Activated gamma-delta T cell treated with Interleukin-2 at 50 U/mL for 16 hours (primary cell): Measurements from ENCODE around the gene SLC26A3.
"Not testable (repeated sequence)": the region's sequence is repeated elsewhere in the genome, so short reads cannot be mapped to it uniquely, and the experiment has no call there.

Source experiments
- DNase-seq: peaks from one replicate; pipeline ENCODE4 v3.0.0-alpha.2; 2020

The SLC26A3 gene

DNA sequence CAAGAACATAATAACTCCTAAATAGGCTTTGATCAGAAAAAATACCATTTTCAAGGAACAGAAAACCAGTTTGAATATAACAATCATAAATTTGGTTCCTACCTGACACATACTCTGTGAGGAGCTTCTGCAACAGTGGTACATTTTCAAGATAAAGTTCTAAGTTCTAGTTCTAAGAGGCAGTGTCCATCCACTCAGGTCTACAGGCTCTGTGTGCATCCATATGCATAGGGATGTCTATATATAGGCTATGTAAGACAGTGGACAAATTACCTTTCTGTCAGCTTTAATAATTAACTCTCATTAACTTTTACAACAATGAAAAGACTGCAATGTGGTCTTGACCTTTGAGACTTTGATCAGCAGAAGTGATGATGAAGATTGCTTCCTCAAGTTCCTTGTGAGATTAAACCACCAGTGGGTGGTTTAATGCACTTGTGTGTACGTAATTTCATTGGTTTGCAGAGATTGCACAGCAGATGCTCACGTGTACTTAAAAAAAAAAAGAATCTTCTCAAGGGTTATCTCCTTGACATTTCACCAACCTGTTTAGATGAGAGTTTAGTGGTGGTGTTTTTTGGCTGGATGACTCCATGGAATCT is at the start of gene SLC26A3:
Gene SLC26A3 (minus strand): TSS at position 215 of the 602 bp plus-strand sequence. CDS start 8,714 bp downstream, outside the sequence.
- DNase-seq: no peak

- DNase-seq: no peak
These were observed 47.6 kb upstream of the SLC26A3 start for GRCh38 chr7:107850643-107851042.

DNA sequence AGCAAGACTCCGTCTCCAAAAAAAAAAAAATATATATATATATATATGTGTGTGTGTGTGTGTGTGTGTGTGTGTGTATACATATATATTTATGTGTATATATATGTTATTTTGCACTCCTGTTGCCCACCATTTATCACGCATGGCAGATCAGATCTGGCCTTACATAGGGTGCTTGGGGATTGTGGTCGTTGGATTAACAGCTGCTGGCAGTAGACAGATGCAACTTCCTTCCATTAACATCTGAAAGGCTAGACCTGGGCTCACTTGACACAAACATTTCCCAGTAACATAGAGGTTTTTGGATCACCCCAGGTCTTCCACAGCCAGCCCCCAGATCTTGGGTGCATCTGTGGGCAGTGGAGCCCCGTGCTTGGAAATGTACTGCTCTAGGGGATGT is 47.2 kb upstream of the SLC26A3 start:
- DNase-seq: no peak

DNA sequence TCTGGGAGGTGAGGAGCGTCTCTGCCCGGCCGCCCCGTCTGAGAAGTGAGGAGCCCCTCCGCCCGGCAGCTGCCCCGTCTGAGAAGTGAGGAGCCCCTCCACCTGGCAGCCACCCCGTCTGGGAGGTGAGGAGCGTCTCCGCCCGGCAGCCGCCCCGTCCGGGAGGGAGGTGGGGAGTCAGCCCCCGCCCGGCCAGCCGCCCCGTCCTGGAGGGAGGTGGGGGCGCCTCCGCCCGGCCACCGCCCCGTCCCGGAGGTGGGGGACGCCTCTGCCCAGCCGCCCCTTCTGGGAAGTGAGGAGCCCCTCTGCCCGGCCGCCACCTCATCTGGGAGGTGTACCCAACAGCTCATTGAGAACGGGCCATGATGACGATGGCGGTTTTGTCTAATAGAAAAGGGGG is 45.2 kb upstream of the SLC26A3 start:
- not testable (repeated sequence) for DNase-seq

DNA sequence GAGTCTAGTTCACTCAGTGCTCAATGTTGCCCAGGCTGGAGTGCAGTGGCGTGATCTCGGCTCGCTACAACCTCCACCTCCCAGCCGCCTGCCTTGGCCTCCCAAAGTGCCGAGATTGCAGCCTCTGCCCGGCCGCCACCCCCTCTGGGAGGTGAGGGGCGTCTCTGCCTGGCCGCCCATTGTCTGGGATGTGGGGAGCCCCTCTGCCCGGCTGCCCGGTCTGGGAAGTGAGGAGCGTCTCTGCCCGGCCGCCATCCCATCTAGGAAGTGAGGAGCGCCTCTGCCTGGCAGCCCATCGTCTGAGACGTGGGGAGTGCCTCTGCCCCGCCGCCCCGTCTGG is 44.8 kb upstream of the SLC26A3 start:
- DNase-seq: not testable (repeated sequence)

GRCh38 chr7:107847168-107847835 is 44.3 kb upstream of the SLC26A3 start:
- no peak for DNase-seq

DNA sequence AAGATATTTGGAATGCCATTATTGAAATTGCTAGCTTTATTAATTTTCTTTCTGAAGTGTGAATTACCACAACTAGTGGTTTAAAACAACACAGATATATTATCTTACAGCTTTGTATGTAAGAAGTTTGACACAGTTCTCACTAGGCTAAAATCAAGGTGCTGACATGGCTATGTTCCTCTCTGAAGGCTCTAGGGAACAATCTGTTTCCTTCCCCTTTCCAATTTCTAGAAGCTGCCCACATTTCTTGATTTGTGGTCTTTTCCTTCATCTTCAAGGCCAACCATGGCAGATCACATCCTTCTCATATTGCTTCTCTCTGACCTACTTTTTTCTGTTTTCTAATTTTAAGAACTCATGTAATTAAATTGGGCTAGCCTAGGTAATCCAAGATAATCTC is 43.3 kb upstream of the SLC26A3 start:
- no peak for DNase-seq

DNA sequence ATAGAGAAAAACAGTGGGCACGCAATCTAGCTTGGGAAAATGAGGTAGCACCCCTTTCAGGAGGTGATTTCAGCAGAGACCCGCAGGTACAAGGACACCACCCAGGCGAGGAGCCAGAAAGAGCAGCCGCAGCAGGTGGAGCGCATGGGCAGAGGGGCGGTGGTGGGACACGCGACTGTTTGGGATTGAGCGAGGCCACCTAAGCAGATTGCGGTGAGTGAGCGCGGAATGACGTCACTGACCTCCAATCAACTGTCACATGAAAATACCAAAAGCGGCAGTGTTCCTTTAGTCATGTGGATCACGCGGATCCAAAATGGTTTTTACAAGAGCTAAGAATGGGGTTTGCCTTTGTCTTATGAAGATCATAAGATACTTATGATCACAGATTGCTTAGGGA is 40.2 kb upstream of the SLC26A3 start:
- no peak for DNase-seq

GRCh38 chr7:107842213-107842612 is 39.2 kb upstream of the SLC26A3 start:
- no peak for DNase-seq

DNA sequence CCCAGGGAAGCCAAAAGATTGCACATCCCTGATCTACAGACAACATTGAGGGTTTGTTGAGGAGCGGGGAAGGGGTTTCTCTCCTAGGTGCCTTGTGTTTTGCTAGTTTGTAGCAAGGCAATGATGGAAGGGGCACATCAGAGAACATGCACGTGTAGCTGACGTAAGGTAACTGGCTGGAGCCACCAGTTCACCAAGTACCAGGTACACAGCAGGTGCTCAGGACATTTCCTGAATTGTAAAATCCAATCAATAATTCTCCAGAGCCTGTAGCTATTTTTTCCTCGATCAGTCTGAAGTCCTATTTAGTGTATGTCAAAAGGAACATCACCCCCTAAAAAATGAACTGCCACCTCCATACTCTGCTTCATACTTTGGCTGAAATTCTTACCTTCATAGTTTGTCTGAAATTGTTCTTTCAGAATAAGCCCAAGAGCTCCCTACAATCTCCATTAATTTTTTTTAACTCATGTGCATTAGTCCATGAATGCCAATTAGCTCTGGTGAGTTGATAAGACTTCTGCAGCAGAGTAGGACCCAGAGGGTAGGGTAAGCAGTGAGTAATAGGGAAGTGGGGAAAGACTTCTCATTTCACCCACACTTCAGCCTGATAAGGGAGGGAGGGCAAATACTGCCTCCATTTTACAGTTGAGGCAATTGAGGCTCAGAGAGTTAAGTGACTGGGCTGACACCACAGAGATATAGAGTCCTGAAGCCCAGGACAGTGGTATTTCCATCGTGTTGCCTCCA is 36.0 kb upstream of the SLC26A3 start:
- DNase-seq: no peak

- no peak for DNase-seq
These were observed 35.1 kb upstream of the SLC26A3 start for GRCh38 chr7:107838024-107838601.

DNA sequence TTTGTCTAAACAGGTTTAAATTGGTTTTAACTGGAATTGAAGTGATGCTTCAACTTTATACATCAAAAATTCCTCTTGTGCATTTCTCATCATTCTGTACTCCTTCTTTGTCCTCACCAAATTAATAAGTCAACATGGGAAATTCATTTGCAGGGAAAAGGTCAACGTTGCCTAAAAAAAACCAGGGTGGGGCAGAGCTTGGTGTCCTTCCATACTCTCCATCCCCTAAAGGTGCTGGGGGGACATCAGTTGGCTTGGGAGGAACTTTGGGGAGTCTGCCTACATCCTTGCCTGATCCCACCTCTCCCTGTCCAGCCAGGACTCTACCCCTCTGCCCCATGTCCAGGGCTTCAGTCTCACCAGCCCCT is 34.1 kb upstream of the SLC26A3 start:
- no peak for DNase-seq

- DNase-seq: no peak
These were observed 33.5 kb upstream of the SLC26A3 start for GRCh38 chr7:107836237-107837144.

GRCh38 chr7:107834401-107834800 is 31.4 kb upstream of the SLC26A3 start:
- DNase-seq: no peak

GRCh38 chr7:107833684-107834106 is 30.7 kb upstream of the SLC26A3 start:
- no peak for DNase-seq

DNA sequence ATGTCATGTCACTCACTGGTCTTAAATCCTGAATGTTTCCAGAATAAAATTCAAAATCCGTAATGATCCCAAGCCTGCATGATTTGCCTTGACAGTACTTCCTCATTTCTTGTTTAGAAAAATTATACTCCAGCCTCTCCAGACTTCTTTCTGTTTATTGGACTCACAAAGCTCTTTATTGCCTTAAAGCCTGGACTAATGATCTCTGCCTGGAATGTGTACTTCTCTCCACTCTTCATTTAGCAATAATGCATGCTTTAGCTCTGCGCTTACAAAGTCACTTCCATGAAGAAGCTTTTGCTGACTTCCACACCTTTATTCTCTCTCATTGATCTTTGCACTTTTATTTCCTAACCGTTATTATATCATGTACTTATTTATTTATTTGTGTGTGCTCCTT is 27.4 kb upstream of the SLC26A3 start:
- DNase-seq: no peak

- DNase-seq: no peak
These were observed 25.5 kb upstream of the SLC26A3 start for GRCh38 chr7:107828540-107828939.

- DNase-seq: no peak
These were observed 24.5 kb upstream of the SLC26A3 start for GRCh38 chr7:107827501-107827900.

- no peak for DNase-seq
These were observed 23.4 kb upstream of the SLC26A3 start for GRCh38 chr7:107826451-107826850.

DNA sequence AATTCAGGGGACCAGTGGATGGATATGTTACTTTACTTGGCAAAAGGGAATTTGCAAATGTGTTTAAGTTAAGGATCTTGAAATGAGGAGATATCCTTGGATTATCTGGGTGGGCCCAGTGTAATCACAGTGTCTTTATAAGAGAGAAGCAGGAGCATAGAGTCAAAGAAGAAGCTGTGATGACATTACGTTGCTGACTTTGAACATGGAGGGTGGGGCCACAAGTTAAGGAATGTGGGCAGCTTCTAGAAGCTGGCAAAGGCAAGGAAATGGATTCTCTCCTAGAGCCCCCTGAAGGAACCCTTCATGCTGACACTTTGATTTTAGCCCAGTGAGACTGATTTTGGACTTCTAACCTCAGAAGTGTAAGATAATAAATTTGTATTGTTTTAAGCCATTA is 21.8 kb upstream of the SLC26A3 start:
- no peak for DNase-seq

DNA sequence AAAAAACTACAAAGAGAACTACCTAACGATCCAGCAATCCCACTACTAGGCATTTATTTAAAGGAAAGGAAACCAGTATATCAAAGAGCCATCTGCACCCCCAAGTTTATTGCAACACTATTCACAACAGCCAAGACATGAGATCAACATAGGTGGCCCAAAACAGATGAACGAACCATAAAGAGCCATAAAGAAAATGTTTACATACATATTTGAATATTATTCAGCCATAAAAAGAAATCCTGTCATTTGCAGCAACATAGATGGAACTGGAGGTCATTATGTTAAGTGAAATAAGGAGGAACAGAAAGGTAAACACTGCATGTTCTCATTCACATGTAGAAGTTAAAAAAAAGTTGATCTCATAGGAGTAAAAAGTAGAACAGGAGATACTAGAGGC is 15.6 kb upstream of the SLC26A3 start:
- no peak for DNase-seq

GRCh38 chr7:107816011-107816566 is 13.1 kb upstream of the SLC26A3 start:
- DNase-seq: no peak
